ENCODE results near the gene PAK2.
A peak's percentile ranks its signal among the peaks of the same experiment; 100 is the strongest.
"Not testable (repeated sequence)": the region's sequence is repeated elsewhere in the genome, so short reads cannot be mapped to it uniquely, and the experiment has no call there.

Gene PAK2

GRCh38 chr3:196849180-196849741, 109.6 kb downstream of the PAK2 start:
- no peak for DNase-seq

GRCh38 chr3:196863000-196863399, 123.3 kb downstream of the PAK2 start:
- DNase-seq = not testable (repeated sequence)

GRCh38 chr3:196867155-196867506, 127.5 kb downstream of the PAK2 start:
- DNase-seq = no peak

GRCh38 chr3:196867507-196868296, 128.0 kb downstream of the PAK2 start, which contains the start of gene SENP5:
TSS of gene SENP5 (plus strand) at chr3:196867920. CDS start at chr3:196885182, 17,262 bp downstream.
- peak; percentile 76 for DNase-seq

- DNase-seq = no peak
Observed at GRCh38 chr3:196868297-196868661, 128.6 kb downstream of the PAK2 start.

GRCh38 chr3:196872316-196872715, 132.7 kb downstream of the PAK2 start:
- no peak for DNase-seq

GRCh38 chr3:196874511-196875094, 134.9 kb downstream of the PAK2 start:
- DNase-seq = not testable (repeated sequence)

- DNase-seq = no peak
Observed at GRCh38 chr3:196875258-196875657, 135.6 kb downstream of the PAK2 start.
